Right lobe of liver (tissue), 6 donors: ENCODE measurements around the gene SENP7. TPM values are rescaled to one million over a fixed set of nuclear protein-coding genes. Genes with fewer than 3 reads are reported as not detected.

Source experiments
- ATAC-seq, 4 donors: fragments of 200-7000 bp; cut with Tn5 transposase; one replicate each; pipeline ENCODE4 v1.9.1; 2020; ENCODE audit warnings: mild to moderate bottlenecking in 4 of 4, moderate library complexity in 4 of 4
- DNase-seq, 3 donors: peaks; one replicate each; pipeline ENCODE4 v3.0.0-alpha.2; 2020
- H3K27ac ChIP-seq, 3 donors: fragments of 200-600 bp; one replicate each; pipeline ENCODE4 v1.8.0; 2022
- H3K27me3 ChIP-seq, 2 donors: fragments of 200-600 bp; one replicate each; pipeline ENCODE4 v1.8.0; 2022
- H3K36me3 ChIP-seq, 4 donors: fragments of 200-600 bp; sonication (generic) in 1 of 4; one replicate each; pipeline versions ENCODE4 v1.5.1 to v1.8.0; 2017 to 2022; ENCODE audit warnings: control low read depth in 1 of 4
- H3K4me1 ChIP-seq, 4 donors: fragments of 200-600 bp; sonication (generic) in 1 of 4; one replicate each; pipeline versions ENCODE4 v1.5.1 to v1.8.0; 2017 to 2022; ENCODE audit warnings: control low read depth in 1 of 4
- H3K4me3 ChIP-seq, 3 donors: fragments of 200-600 bp; one replicate each; pipeline ENCODE4 v1.8.0; 2022
- H3K9me3 ChIP-seq, 4 donors: fragments of 200-600 bp; sonication (generic) in 1 of 4; one replicate each; pipeline versions ENCODE4 v1.5.1 to v1.8.0; 2017 to 2022; ENCODE audit warnings: control low read depth in 1 of 4
- CTCF ChIP-seq, 4 donors: fragments of 200-600 bp in 3 of 4; fragments of 450-650 bp in 1 of 4; IDR thresholded peaks; one replicate each; pipeline versions ENCODE4 v1.5.1 to v1.8.0; 2016 to 2022; ENCODE audit warnings: antibody characterized with exemption in 4 of 4, mild to moderate bottlenecking in 2 of 4
- POLR2A ChIP-seq: fragments of 450-650 bp; IDR thresholded peaks from one replicate; pipeline ENCODE4 v1.6.1; 2017; ENCODE audit warnings: antibody characterized with exemption, mild to moderate bottlenecking
- intact Hi-C, 2 donors: fragments of 100-400 bp; cut with DNase I; formaldehyde crosslinking; loops; one replicate each; pipeline versions ENCODE4 v1.11.2 to v1.14.1; 2022
- small RNA-seq, 2 experiments: library from RNA; depleted of rRNA; stranded (forward); fragments of <200 nt; gene quantifications; one replicate each; pipeline ENCODE3, GENCODE V24; 2016
- total RNA-seq, 6 experiments: library from RNA; depleted of rRNA in 2 of 6; stranded (reverse); fragments of >200 nt in 2 of 6; fragmentation: NEBNext Ultra II Directional in 3 of 6; extraction: Animal tissue kit (Norgen Biotek cat#: 25700) in 3 of 6; gene quantifications; one replicate each; pipeline versions ENCODE4 v1.1.0 to v1.2.4, GENCODE V29; 2016 to 2023
- donor health status: DM: no; HTN: yes; CAD: no.
- donor health status: DM: no; HTN: no; CAD: no.
- donor health status: DM: no; HTN: no; CAD: no.
- donor health status: DM: no; HTN: yes; CAD: no.
- donor health status: DM: no; HTN: yes; CAD: no.

SENP7 gene
- total RNA-seq, 6 experiments from 2014 or later: 3.8 to 7.2 (median 5.7) TPM

GRCh38 chr3:101278727-101279126, 234.3 kb downstream of the SENP7 start:
- H3K36me3 ChIP-seq: no peaks in the 10 kb centered on the region
- ATAC-seq (no peak), DNase-seq (no peak)
- TF ChIP-seq POLR2A: no peak
- TF ChIP-seq CTCF (IDR thresholded peaks at IDR 0.05): no peak
- H3K4me1 ChIP-seq: no peaks in the 10 kb centered on the region
- no peak overlapping the region for H3K4me3 ChIP-seq
- no peaks in the 10 kb centered on the region for H3K27me3 ChIP-seq
- intact Hi-C loops: no loop called here
- H3K27ac ChIP-seq: no peak overlapping the region
- H3K9me3 ChIP-seq: no peaks in the 10 kb centered on the region

Small RNAs within 50 kb of the gene (small RNA-seq; reads per million reads assigned to genes)
- 0 reads per million in 2 experiments for gene RF00019

Other genes with a start within 250 kb of the SENP7 start
- under 1 TPM; 0.05 to 0.12 (median 0.09) TPM for gene IMPG2, start 192.6 kb downstream of the SENP7 start, total RNA-seq
- 10 to 100 TPM in 5 of 6 experiments, 1 to 10 TPM in 1; 9.7 to 28.0 (median 13.3) TPM for gene TRMT10C, start 48.7 kb upstream of the SENP7 start, total RNA-seq
- 10 to 100 TPM; 32.9 to 57.0 (median 46.6) TPM for gene PCNP, start 61.0 kb upstream of the SENP7 start, total RNA-seq
- gene ZBTB11, start 163.9 kb upstream of the SENP7 start, total RNA-seq: 1 to 10 TPM; 5.4 to 8.5 (median 7.9) TPM
- gene RPL24, start 173.5 kb upstream of the SENP7 start, total RNA-seq: 100 to 1,000 TPM; 336 to 620 (median 364) TPM
- 1 to 10 TPM; 2.2 to 3.8 (median 2.7) TPM for gene CEP97, start 211.4 kb upstream of the SENP7 start, total RNA-seq